ENCODE data around the gene EDRF1. TPM values are rescaled to one million over a fixed set of nuclear protein-coding genes. Genes with fewer than 3 reads are reported as not detected.

Gene EDRF1
- total and polyA plus RNA-seq, 4 donors, result 9.4 to 54.6 (median 17.6) TPM

DNA sequence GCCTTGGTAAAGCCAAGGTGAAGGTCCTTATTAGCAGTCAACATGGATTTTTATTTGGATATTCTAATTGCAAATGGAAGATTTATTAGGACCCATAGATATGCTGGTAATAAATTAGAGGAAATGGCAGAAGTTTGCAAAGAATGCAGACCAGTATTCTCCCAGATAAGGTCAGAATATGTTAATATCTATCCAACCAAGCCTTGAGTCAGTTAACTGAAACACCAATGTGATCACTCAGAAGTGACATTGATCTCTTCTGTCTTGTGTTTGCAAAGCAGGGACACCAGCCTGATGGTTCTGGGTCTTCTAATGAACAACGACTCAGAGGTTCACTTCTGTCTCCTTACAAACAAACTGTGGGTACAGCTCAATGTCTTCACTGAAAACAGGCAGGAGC lies 82.1 kb downstream of the EDRF1 start:
- Histone ChIP-seq H3K9ac (ENCODE audit: insufficient read depth in 1 of 2, low read length in 2 of 2) (no peak overlapping the region), H3K27me3 (ENCODE audit: control insufficient read depth in 3 of 3, insufficient read depth in 3 of 3, low read length in 2 of 3) (no peaks in the 10 kb centered on the region), H3K9me3 (ENCODE audit: control insufficient read depth in 4 of 4, insufficient read depth in 3 of 4, low read length in 3 of 4) (peaks cover 0 to 2% (median 0%) of the 10 kb centered on the region in 4 donors), H3K4me3 (no peak overlapping the region), H3K36me3 (ENCODE audit: control insufficient read depth in 4 of 4, insufficient read depth in 4 of 4, low read length in 4 of 4) (peaks cover 14 to 31% (median 18%) of the 10 kb centered on the region in 4 donors), H3K27ac (ENCODE audit: low read depth in 1 of 2, low read length in 1 of 2) (no peak overlapping the region), H3K4me1 (ENCODE audit: control insufficient read depth in 5 of 5, insufficient read depth in 5 of 5, low read length in 5 of 5) (no peaks in the 10 kb centered on the region)
- 92 to 97% methylated on average over 1 of the region's 1 CpG for WGBS, 2 donors
- DNase-seq (no peak), ATAC-seq (ENCODE audit: insufficient read depth, low FRiP score) (no peak)
- TF ChIP-seq, protein P1, sequence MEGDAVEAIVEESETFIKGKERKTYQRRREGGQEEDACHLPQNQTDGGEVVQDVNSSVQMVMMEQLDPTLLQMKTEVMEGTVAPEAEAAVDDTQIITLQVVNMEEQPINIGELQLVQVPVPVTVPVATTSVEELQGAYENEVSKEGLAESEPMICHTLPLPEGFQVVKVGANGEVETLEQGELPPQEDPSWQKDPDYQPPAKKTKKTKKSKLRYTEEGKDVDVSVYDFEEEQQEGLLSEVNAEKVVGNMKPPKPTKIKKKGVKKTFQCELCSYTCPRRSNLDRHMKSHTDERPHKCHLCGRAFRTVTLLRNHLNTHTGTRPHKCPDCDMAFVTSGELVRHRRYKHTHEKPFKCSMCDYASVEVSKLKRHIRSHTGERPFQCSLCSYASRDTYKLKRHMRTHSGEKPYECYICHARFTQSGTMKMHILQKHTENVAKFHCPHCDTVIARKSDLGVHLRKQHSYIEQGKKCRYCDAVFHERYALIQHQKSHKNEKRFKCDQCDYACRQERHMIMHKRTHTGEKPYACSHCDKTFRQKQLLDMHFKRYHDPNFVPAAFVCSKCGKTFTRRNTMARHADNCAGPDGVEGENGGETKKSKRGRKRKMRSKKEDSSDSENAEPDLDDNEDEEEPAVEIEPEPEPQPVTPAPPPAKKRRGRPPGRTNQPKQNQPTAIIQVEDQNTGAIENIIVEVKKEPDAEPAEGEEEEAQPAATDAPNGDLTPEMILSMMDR (IDR thresholded peaks at IDR 0.05; ENCODE audit: control extremely low read depth, extremely low read depth), result no peak

DNA sequence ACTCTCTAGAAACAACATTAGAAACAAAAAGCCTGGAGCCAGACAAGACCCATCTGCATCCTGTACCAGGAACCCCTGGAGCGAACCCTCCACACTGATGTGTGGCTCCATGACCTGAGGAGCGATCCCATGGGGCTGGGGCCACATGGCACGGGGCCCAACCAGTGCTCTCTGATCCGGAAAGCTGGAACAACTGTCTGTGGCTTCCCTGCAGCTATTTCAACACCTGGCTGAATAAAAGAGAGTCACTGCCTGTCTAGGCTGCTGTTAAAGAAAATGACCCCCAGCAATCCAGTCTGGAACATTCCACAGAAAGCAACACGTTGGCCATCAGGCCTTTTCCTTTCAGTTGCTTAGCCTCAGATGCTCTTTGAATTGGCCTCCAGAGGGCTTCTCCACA lies 82.6 kb downstream of the EDRF1 start:
- Histone ChIP-seq H3K4me3 (no peak overlapping the region), H3K4me1 (ENCODE audit: control insufficient read depth in 5 of 5, insufficient read depth in 5 of 5, low read length in 5 of 5) (no peaks in the 10 kb centered on the region), H3K9ac (ENCODE audit: insufficient read depth in 1 of 2, low read length in 2 of 2) (no peak overlapping the region), H3K27me3 (ENCODE audit: control insufficient read depth in 3 of 3, insufficient read depth in 3 of 3, low read length in 2 of 3) (no peaks in the 10 kb centered on the region), H3K27ac (ENCODE audit: low read depth in 1 of 2, low read length in 1 of 2) (no peak overlapping the region), H3K9me3 (ENCODE audit: control insufficient read depth in 4 of 4, insufficient read depth in 3 of 4, low read length in 3 of 4) (peaks cover 0 to 2% (median 0%) of the 10 kb centered on the region in 4 donors), H3K36me3 (ENCODE audit: control insufficient read depth in 4 of 4, insufficient read depth in 4 of 4, low read length in 4 of 4) (peaks cover 19 to 31% (median 21%) of the 10 kb centered on the region in 4 donors)
- DNase-seq (peak in 1 of 3 donors; percentile 11), ATAC-seq (ENCODE audit: insufficient read depth, low FRiP score) (no peak)
- 89 to 93% methylated on average over 5 of the region's 5 CpGs for WGBS, 2 donors
- TF ChIP-seq, protein P1 (IDR thresholded peaks at IDR 0.05; ENCODE audit: control extremely low read depth, extremely low read depth), result no peak

DNA sequence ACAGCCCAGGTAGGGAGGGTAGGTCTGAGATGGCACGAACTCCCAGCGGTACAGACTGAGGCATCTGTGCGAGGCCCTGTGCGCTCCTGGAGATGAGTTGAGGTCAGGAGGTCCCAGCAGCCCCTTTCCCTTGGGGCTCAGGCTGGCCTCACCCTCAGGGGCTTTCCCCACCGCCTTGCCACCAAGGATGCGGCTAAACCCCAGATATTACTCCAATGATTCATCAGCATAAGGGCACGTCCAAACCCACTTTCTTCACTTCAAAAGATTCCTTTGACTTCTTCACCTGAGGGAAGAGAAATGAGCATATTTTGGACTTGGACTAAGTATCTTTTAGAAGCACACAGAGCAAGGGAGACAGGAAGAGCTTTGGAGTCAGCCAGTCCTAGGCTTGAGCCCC lies 83.2 kb downstream of the EDRF1 start:
- H3K9ac ChIP-seq (ENCODE audit: insufficient read depth in 1 of 2, low read length in 2 of 2), result no peak overlapping the region
- no peaks in the 10 kb centered on the region for H3K4me1 ChIP-seq (ENCODE audit: control insufficient read depth in 5 of 5, insufficient read depth in 5 of 5, low read length in 5 of 5)
- no peak for ATAC-seq (ENCODE audit: insufficient read depth, low FRiP score)
- TF ChIP-seq, protein P1 (IDR thresholded peaks at IDR 0.05; ENCODE audit: control extremely low read depth, extremely low read depth), result no peak
- H3K9me3 ChIP-seq (ENCODE audit: control insufficient read depth in 4 of 4, insufficient read depth in 3 of 4, low read length in 3 of 4), result peaks cover 0 to 2% (median 0%) of the 10 kb centered on the region in 4 donors
- peaks cover 19 to 28% (median 25%) of the 10 kb centered on the region in 4 donors for H3K36me3 ChIP-seq (ENCODE audit: control insufficient read depth in 4 of 4, insufficient read depth in 4 of 4, low read length in 4 of 4)
- WGBS, 2 donors, result 97 to 98% methylated on average over 7 of the region's 7 CpGs
- no peak overlapping the region for H3K27ac ChIP-seq (ENCODE audit: low read depth in 1 of 2, low read length in 1 of 2)
- DNase-seq, result no peak
- H3K4me3 ChIP-seq, result no peak overlapping the region
- no peaks in the 10 kb centered on the region for H3K27me3 ChIP-seq (ENCODE audit: control insufficient read depth in 3 of 3, insufficient read depth in 3 of 3, low read length in 2 of 3)

DNA sequence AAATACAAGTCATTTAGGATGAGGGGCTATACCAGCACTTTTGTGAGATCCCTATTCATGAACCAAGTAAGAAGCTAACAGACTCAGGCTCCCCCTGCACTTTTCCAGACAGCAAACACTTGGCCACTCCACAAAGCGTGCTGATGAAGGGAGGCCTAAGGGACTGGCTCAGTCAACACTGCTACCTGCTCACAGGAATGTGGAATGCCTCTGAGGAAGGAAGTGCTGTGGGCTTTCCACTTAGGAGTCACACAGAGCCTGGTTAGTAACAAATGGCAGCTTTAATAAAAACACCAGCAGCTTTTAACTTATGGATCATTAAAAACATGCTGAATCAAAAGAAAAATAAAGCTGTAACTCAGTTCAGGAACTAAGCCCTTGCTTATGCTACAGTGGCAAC lies 88.5 kb downstream of the EDRF1 start:
- 81 to 87% methylated on average over 1 of the region's 1 CpG for WGBS, 2 donors
- ATAC-seq (ENCODE audit: insufficient read depth, low FRiP score), result no peak

More for the DNA sequence above, 88.5 kb downstream of the EDRF1 start:
- TF ChIP-seq, protein P1 (IDR thresholded peaks at IDR 0.05; ENCODE audit: control extremely low read depth, extremely low read depth), result no peak
- Histone ChIP-seq H3K36me3 (ENCODE audit: control insufficient read depth in 4 of 4, insufficient read depth in 4 of 4, low read length in 4 of 4) (peaks cover 23 to 38% (median 33%) of the 10 kb centered on the region in 4 donors), H3K4me3 (no peak overlapping the region), H3K9ac (ENCODE audit: insufficient read depth in 1 of 2, low read length in 2 of 2) (no peak overlapping the region), H3K4me1 (ENCODE audit: control insufficient read depth in 5 of 5, insufficient read depth in 5 of 5, low read length in 5 of 5) (peaks cover 0 to 3% (median 0%) of the 10 kb centered on the region in 5 donors), H3K27ac (ENCODE audit: low read depth in 1 of 2, low read length in 1 of 2) (no peak overlapping the region), H3K9me3 (ENCODE audit: control insufficient read depth in 4 of 4, insufficient read depth in 3 of 4, low read length in 3 of 4) (peaks cover 0 to 1% (median 0%) of the 10 kb centered on the region in 4 donors), H3K27me3 (ENCODE audit: control insufficient read depth in 3 of 3, insufficient read depth in 3 of 3, low read length in 2 of 3) (no peaks in the 10 kb centered on the region)
- DNase-seq, result peak; percentile 21 to 55 (median 46)
